NCI-H1417 (cell line): ENCODE data around the gene TBC1D9.

Experiments used
- DNase-seq, 3 experiments: peaks; one replicate each; lab custom pipeline; 2025; lab: John Stamatoyannopoulos, UW

The TBC1D9 gene

GRCh38 chr4:140691369-140691768 lies 64.8 kb downstream of the TBC1D9 start:
- peak in 1 of 3 experiments; percentile 37 for DNase-seq

- DNase-seq, result no peak
Observed at GRCh38 chr4:140690093-140690492, 66.1 kb downstream of the TBC1D9 start.

DNA sequence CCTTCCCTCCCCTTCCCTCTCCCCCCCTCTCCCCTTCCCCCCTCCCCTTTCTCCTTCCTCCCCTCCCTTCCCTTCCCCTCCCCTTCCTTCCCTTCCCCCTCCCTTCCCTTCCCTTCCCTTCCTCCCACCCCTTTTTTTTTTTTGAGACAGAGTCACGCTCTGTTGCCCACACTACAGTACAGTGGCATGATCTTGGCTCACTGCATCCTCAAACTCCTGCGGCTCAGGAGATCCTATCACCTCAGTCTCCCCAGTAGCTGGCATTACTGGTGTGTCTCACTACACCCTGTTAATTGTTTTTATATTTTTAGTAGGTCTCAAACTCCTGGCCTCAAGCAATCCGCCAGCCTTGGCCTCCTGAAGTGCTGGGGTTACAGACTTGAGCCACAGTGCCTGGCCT lies 66.6 kb downstream of the TBC1D9 start:
- DNase-seq, result peak in 1 of 3 experiments; percentile 2

- no peak for DNase-seq
Observed at GRCh38 chr4:140688711-140689598, 67.2 kb downstream of the TBC1D9 start.

- peak in 2 of 3 experiments; percentile 3 to 10 for DNase-seq
Observed at GRCh38 chr4:140686796-140687195, 69.4 kb downstream of the TBC1D9 start.

DNA sequence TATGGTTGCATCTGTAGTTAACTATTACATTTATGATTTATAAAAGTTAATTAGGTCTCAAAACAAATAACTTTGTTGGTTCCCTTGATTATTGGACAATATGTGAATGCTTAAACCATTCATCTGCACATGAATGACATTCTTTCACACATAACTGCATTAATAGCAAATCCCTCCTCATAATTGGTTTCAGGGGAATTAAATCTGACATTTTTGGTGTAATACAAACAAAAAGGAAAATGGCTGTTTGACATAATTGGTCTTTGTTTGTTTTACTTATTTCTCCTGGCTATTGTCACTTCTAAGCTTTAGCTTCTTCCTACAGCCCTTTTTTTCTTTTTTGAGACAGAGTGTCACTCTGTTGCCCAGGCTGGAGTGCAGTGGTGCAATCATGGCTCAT lies 71.9 kb downstream of the TBC1D9 start:
- DNase-seq, result no peak

DNA sequence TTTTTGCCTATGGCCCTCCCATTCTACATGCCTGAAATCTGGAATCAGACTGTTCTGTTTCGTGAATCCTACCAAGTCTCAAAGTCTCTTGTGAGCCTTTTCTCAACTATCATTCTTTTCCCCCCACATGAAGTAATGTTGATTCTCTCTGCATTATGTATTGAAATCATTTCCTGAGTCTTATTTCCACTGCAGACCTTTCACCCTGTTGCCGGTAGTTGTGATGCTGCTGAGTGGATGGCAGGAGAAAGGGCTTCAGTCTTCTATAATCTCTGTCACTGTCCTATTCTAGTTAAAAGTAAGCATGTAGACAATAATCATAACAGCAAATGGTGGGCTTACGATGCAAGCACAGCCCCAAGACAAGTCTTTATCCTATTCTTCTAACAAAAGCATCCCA lies 75.0 kb downstream of the TBC1D9 start:
- DNase-seq, result no peak

- DNase-seq, result no peak
Observed at GRCh38 chr4:140680686-140681085, 75.5 kb downstream of the TBC1D9 start.

GRCh38 chr4:140679576-140679975 lies 76.6 kb downstream of the TBC1D9 start:
- DNase-seq, result no peak

DNA sequence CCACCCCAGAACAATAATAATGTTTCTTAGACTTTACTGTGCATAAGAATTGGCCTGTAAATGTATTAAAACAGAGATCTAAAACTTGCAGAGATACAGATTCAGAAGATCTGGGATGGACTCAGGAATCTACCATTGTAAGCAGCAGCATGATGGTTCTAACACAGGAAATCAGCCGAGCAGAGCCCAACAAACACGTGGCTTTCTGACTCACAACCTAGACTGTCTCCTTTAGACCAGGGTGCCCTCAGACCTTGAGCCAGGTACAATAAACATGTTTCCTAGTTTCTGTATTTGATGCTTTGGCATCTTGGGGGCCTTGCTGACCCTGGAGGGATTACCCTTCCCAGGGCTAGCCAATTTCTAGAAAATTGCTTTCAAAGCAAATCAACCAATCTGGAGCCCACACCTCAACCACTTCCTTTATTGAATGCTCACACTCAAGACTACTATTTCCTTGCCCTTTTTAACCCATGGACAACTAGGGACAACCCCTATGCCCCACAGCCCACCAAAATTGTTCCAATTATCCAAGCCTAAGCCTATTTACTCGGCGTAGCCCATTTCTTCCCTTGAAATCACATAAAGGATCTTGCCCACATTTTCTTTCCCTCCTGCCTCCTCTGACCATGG lies 80.5 kb downstream of the TBC1D9 start:
- DNase-seq, result no peak

- DNase-seq, result no peak
Observed at GRCh38 chr4:140673729-140674128, 82.5 kb downstream of the TBC1D9 start.

GRCh38 chr4:140672416-140672815 lies 83.8 kb downstream of the TBC1D9 start:
- no peak for DNase-seq

DNA sequence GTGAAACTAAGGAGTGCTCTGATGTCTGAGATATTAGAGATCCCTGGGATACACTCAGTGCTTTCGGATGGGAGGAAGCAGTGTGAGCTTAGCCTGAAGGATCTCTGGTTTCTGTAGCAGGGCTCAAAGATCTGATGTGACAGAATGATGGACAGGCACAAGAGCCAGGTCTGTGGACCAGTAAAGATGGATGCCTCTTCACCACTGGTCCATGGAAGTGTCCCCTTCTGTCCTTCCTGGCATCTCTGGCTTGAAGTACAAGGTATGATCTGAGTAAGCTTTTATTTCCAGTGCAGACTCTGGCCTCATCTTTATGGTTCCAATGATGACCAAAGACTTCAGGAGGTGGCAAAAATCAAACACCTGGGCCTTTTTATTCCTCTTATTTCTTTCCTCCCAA lies 88.1 kb downstream of the TBC1D9 start:
- DNase-seq, result no peak

GRCh38 chr4:140666889-140667614 lies 89.1 kb downstream of the TBC1D9 start:
- peak in 2 of 3 experiments; percentile 31 to 35 for DNase-seq

- DNase-seq, result no peak
Observed at GRCh38 chr4:140662082-140662869, 93.9 kb downstream of the TBC1D9 start.

GRCh38 chr4:140661550-140661949 lies 94.6 kb downstream of the TBC1D9 start:
- DNase-seq, result no peak

DNA sequence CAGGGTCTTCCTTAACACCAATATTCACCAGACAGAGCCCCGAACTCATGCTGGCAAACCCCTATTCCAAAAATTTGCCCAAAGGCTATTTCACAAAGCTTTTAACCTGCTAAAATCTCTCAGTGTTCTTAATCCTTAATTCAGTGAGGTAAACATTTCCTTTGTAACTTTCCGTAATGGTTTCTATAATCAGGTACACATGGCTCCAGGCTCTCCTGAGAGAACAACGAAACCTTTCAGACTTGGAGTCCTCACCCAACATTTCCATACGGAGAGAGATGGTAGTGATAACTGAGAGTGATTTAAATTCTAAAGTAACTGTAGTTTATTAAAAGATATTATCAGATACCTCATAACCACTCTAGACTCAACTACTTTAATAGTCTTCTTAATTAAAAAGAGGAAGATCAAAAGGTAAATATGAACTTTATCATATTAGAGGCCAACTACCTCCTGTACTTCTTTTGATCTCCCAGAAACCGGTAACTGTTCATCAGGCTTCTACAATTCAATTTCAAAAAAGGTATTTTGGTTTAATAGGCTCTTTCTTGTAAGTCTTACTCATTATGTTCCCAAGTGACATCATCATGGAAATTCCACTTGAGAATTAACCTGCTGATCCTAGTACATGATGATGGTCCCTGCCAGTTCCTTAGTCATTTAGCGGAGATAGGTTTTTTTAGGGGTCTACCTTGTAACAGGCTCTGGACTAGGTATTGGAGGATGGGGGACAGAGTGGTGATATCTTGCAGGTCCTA lies 96.1 kb downstream of the TBC1D9 start:
- DNase-seq, result no peak

DNA sequence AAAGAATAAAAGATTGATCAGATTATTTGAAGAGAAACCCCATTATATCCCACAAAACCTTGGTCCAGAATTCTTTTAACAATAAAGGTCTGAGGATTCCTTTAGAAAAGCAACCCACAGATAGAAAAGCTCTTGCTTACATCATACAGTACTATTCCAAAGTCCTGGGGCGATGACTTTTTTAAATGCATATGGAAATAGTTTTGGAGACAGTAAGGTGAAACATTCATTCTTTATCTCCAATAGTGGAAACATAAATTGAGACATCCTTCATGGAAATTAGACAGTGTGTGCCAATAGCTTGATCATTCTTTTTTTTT lies 101.7 kb downstream of the TBC1D9 start:
- no peak for DNase-seq

DNA sequence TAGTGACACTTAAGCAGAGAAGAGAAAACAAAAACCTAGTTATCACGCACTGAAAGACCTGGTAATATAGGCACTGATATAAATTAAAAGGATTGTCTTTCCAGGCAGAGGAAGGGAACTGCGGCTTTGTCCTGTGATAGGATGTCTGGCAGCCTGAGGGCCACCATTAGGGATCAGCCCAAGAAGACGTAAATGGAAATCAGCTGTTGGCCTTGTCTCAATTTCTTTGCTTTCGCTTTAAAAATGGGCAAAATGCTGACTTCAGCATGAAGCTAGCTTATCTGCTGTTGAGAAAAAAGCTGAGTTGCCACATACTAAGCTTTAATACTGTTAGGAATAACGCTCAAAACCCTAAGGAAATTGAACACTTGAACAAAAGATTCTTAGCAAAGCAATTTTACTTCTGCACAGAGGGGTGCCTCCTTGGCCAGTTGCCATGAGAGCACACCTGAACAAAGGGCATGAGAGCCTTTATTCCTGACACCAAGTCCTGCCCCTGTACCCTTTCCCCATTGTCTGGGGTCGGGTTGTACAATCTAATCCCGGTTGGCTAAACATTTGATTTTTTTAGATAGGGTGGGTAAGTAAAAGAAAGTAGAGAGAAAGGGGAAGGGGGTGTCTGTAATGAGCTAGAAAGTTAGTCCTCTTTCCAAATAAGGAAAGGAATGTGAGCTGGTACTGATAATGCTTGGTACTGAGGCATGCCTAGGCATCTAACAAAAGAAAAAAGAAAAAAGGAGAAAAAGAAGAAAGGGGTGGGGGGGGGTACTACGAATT lies 102.3 kb downstream of the TBC1D9 start:
- DNase-seq, result no peak

GRCh38 chr4:140652601-140653000 lies 103.6 kb downstream of the TBC1D9 start:
- no peak for DNase-seq
